22Rv1 (cell line): ENCODE data around the gene LYPD6B.

ENCODE experiments used
- ZFX ChIP-seq: fragments of 450-650 bp; IDR thresholded peaks from 2 replicates; pipeline ENCODE4 v1.6.1; 2017; ENCODE audit warnings: antibody characterized with exemption, borderline replicate concordance
- TF ChIP-seq, protein P1 (sequence below): fragments of 450-650 bp; IDR thresholded peaks from 2 replicates; pipeline ENCODE4 v1.5.1; 2017; ENCODE audit warnings: mild to moderate bottlenecking

DNA sequence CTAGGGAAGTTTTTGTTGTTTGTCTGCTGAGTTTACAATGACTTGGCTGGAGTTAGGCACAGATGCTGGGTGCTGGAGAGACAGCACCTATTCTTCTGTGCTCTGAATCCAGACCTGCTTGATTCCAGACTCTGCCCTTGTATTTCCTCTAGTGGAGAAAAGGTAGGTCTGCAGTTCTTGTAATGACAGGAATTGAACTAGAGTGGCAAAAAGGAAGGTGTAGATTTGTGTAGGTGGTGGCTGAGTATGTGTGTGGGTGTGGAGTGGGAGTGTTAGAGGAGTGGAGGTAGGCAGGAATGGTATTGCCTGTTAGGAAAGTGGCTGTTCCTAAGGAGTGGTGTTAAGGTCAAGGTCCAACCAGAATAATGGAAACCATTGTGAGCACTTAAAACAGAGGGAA, 220.0 kb downstream of the LYPD6B start:
- TF ChIP-seq, protein P1, sequence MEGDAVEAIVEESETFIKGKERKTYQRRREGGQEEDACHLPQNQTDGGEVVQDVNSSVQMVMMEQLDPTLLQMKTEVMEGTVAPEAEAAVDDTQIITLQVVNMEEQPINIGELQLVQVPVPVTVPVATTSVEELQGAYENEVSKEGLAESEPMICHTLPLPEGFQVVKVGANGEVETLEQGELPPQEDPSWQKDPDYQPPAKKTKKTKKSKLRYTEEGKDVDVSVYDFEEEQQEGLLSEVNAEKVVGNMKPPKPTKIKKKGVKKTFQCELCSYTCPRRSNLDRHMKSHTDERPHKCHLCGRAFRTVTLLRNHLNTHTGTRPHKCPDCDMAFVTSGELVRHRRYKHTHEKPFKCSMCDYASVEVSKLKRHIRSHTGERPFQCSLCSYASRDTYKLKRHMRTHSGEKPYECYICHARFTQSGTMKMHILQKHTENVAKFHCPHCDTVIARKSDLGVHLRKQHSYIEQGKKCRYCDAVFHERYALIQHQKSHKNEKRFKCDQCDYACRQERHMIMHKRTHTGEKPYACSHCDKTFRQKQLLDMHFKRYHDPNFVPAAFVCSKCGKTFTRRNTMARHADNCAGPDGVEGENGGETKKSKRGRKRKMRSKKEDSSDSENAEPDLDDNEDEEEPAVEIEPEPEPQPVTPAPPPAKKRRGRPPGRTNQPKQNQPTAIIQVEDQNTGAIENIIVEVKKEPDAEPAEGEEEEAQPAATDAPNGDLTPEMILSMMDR = no peak
- TF ChIP-seq ZFX = no peak
